Anterior cingulate cortex (tissue), 58 donors: ENCODE data around the gene HYAL3.
"Not testable (repeated sequence)": the region's sequence is repeated elsewhere in the genome, so short reads cannot be mapped to it uniquely, and the experiment has no call there.

Experiments used
- DNase-seq, 58 donors: peaks; one replicate each; lab custom pipeline; 2025; lab: John Stamatoyannopoulos, UW

The HYAL3 gene

GRCh38 chr3:50272911-50273688 is 26.1 kb downstream of the HYAL3 start:
- peak in 57 of 58 donors; percentile 14 to 94 (median 79) for DNase-seq

- DNase-seq: not testable (repeated sequence)
These were observed 26.7 kb downstream of the HYAL3 start for GRCh38 chr3:50272538-50272910.

DNA sequence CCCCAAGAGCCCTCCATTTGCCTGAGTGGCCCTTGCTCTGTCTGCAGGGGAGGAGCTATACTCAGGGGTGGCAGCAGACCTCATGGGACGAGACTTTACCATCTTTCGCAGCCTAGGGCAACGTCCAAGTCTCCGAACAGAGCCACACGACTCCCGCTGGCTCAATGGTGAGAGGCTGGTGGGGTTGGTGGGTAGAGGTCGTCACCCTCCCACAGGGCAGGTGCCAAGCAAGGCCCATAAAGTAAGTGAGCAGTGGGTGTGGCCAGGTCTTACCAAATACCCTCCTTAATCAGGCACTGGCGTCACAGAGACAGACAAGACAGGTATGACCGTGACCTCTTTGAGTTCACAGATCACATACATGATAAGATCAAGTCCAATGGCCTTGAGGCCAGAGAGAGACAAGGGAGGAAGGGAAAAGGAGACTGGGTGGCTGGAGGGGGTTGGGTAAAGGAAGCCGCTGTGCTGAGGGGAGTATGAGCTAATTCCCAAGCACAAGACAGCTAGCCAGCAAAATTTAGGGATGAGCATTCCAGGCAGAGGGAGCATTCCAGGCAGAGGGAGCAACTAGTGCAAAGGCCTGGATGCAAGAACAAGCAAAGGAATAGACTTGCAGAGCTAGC is 27.8 kb downstream of the HYAL3 start:
- no peak for DNase-seq

- peak in 10 of 58 donors; percentile 23 to 47 (median 35) for DNase-seq
These were observed 28.6 kb downstream of the HYAL3 start for GRCh38 chr3:50270422-50271224.

GRCh38 chr3:50269977-50270413 is 29.2 kb downstream of the HYAL3 start:
- no peak for DNase-seq

DNA sequence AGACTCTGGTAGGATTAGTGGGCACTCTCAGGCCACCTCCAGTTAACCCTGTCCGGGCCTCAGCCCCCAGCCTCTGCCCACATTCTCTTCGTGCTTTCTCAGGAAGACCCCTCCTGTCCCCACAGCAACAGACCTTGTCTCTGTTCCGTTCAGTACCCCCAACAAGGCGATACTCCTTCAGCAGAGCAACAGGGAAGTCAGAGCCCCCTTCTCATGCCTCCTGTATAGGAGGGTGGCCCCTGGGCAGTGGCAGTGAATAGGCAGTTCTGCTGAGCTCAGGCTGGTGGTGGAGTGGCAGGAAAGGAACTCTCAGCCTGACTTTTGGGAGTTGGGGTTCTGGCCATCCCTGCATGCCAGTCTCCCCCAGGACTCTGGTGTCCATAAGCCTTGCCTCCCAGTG is 29.7 kb downstream of the HYAL3 start:
- no peak for DNase-seq

DNA sequence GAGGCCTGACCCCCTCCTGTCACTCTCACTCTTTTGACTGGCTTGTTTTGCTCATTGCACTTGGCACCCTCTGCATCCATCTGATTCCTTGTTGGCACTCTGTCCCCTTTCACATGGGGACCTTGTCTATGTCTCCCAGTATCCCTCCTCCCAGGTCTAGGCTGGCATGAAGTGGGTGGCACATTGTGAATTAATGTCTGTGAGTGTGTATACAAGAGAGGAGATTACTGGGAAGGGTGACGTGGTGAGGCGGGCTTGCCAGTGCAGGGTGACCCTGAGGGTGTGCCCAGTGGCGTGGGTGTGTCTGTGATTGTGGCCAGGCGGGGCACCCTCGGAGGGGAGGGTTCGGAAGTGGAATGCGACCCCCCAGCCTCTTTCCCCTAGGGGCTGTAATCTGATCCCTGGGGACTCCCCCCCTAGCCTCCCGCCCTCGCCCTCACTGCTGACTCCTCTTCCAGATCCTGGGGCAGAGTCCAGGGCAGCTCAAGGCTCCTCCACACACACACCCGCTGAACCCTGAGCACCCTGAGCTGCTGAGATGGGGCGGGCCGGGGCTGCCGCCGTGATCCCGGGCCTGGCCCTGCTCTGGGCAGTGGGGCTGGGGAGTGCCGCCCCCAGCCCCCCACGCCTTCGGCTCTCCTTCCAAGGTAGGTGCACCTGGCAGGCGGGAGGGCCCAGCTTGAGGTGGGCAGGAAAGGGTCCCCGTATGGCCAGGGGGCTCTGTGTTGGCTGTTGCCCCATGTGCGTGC is 30.3 kb downstream of the HYAL3 start, which contains the start of gene SEMA3B:
TSS of gene SEMA3B (plus strand) at position 445 of the 749 bp plus-strand sequence. CDS start at position 539, 94 bp downstream.
- DNase-seq: peak in 31 of 58 donors; percentile 15 to 77 (median 36)

- no peak for DNase-seq
These were observed 30.9 kb downstream of the HYAL3 start for GRCh38 chr3:50268276-50268675.

DNA sequence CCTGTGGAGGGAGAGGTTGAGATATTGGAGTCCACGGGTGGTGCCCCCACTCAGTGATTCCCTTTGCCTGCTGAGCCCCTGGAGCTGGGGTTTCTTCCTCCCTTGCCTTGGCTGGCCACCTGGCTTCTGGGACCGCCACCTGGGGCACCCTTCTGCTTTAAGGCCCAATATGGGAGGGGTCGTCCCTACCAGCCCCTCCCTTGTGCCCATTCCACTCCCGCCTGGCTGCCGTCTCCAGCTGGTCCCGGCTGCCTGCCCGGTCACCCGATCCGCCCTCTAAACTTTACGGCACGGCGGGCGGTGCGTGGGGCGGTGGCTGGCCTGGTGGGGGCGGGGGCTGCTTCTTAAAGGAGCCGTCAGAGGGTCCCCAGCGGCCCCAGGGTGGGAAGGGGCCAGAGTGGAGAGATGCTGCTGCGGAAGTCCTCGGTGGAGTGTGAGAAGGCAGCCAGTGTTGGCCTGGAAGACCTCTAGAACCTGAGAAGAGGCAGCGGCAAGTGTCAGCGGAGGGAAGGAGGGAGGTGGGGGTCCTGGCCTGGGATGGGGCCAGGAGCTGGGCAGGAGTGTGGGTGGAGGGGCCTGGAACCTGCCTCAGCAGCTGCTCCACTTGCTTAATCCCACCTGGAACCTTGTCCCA is 31.8 kb downstream of the HYAL3 start:
- DNase-seq: peak in 49 of 58 donors; percentile 19 to 81 (median 55)

DNA sequence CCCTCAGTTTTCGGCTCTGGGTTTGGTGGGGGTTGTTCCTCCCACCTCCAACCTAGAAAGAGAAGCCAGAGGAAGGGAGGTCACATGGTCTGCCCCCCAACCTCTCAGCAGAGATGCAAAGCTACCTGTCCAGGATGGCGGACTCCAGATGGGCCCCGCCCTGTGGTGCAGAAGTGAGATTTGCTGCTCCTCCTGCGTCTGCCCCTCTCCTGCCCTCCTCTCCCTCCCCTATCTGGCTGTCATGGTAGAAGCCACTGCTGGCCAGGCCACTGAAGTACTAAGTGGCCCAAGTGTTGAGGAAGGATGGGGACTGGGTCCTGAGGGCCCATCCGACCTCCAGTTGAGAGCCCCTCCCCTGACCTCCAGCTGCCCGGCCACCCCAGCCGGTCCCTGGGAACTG is 32.4 kb downstream of the HYAL3 start:
- peak in 1 of 58 donors; percentile 37 for DNase-seq

DNA sequence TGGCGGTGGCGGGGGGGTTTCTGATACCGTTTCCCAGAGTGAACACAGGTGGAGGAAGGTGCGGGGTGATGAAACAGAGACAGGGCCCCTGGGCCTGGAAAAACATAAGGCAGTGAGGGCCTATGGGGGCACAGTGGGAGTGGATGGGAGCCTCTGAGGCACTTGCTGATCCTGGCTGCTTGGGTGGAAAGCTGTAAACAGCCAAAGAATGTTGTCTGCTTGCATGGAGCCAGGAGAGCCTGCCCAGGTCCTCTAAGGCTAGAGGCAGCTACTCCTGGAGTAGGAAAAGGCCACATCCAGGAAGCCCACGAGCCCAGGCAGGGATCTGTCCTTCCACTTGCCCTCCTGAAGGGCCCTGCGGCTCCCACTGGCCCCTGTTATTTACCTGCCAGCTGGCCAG is 33.2 kb downstream of the HYAL3 start:
- DNase-seq: no peak

DNA sequence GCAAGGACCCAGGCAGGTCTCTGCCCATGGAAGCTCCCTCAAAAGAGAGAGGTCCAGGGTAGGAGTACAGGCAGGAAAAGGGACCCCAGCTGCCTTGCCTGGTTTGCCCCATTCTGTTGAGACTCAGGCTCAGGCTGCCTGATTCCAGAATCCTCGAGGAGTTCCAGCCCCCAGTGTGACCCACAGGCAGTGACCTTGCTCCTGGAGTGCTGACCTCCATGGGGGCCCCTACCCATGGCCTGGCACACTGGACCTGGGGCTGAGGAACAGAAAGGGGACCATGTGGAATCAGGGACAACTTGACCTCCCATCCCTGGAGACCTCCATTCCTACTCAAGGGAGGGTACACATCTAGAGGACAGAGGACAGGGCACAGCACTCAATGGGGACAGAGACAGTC is 33.6 kb downstream of the HYAL3 start:
- no peak for DNase-seq

DNA sequence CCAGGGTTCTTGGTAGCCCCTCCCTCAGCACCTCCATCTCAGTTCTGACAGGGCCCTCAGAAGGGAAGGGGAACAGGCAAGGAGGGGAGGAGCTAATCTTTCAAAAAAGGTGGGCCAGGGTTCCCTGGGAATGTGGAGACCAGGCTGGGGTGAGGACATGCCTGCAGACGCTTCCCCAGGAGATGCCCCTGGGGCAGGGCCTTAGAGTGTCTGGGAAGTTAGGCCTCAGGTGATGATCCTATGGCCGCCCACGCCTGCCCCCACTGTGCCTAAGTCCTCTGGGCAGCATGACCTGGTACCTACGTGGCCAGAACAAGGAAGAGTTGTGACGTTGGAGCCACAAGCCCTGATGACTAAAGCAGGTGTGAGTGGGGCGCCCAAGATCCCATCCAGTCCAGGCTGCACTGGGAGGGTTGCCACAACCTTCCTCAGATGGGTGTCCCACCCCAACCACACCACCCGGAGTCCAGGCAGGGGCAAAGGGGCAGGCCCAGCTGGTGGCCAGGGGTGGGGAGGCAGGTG is 34.2 kb downstream of the HYAL3 start:
- no peak for DNase-seq

DNA sequence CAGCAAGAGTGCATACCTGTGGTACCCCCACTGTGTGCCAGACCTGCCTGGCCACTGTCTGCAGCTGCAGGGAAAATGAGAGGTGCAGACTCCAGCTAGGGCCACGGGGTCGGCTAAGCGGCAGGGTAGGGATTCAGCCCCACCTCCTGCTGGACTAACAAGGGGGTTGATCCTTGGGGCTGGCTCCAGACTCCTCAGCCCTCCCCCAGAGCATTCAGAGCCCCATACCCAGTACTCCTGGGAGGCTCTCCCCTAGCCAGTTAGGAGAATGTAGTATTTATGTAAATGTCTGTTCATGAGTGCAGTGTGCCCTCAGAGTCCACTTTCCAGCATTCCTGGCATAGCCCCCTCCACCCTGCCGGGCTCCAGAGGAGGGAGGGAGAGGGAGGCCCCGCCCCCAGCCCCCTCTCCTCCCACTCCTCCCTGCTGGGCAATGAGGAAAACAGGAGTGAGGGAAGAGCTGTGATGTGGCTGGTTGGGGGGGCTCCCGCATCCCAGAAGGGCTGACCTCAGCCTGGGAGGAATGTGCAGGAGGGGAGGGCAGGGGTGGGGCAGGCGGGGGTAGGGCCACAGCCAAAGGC is 34.7 kb downstream of the HYAL3 start:
- peak in 50 of 58 donors; percentile 11 to 90 (median 65) for DNase-seq

DNA sequence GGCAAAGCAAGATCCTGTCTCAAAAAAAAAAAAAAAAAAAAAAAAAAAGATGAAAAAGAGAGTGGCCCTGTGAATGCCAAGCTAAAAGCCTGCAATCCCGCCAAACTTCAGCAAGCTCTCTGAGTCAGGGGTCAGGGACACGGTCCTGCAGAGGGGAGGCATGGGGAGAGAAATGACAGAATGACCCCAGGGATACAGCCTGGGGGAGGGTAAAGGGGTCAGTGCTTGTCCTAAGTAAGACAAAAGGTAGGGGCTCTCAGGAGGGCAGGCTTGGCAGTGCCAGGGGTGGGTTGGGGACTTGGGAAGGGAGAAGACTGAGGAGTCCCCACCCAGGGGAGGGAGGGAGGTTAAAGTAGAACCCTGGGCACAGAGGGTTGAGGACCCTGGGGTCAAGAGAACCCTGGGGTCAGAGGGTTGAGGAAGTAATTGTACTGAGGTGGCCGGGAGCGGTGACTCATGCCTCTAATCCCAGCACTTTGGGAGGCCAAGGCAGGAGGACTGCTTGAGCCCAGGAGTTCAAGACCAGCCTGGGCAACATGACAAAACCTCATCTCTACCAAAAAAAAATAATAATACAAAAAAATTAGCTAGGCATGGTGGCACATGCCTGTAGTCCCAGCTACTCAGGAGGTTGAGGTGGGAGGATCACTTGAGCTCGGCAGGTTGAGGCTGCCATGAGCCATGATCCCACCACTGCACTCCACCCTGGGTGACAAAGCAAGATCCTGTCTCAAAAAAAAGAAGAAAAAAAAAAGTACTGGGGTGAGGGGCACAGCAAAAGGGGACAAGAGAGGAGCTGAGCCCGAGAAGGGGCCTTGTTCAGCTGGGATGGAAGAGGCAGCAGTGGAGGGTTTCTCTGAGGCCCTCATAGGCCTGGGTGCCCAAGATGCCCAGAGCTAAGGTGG is 35.5 kb downstream of the HYAL3 start:
- DNase-seq: no peak

- no peak for DNase-seq
These were observed 36.4 kb downstream of the HYAL3 start for GRCh38 chr3:50262778-50263177.

- not testable (repeated sequence) for DNase-seq
These were observed 37.0 kb downstream of the HYAL3 start for GRCh38 chr3:50262200-50262599.

DNA sequence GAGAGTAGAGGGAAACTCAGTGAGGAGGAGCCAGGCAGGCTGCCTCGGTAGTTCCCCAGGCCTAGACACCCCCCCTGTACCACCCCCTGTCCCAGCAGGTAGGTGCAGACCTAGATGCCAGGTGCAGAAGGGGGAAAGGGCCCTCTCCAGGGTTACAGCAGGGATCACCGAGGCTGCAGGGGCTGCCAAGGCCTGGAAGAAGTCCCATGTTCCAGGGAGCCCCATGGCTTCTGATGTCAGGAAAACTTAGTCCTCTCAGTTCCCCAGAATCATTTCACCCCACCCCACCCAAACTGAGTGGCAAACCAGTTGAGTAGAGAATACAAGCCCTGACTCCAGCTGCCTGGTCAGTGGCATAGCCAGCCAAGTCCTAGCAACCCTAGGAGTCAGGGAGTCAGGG is 37.7 kb downstream of the HYAL3 start:
- DNase-seq: peak in 2 of 58 donors; percentile 32 to 57
